Medulla oblongata (tissue), 1 donor: ENCODE data around the gene AP1M2.
"Not testable (repeated sequence)": the region's sequence is repeated elsewhere in the genome, so short reads cannot be mapped to it uniquely, and the experiment has no call there.

ENCODE experiments used
- DNase-seq: peaks from one replicate; pipeline ENCODE4 v3.0.0-alpha.2; 2015; ENCODE audit errors: extremely low spot score

AP1M2 gene

DNA sequence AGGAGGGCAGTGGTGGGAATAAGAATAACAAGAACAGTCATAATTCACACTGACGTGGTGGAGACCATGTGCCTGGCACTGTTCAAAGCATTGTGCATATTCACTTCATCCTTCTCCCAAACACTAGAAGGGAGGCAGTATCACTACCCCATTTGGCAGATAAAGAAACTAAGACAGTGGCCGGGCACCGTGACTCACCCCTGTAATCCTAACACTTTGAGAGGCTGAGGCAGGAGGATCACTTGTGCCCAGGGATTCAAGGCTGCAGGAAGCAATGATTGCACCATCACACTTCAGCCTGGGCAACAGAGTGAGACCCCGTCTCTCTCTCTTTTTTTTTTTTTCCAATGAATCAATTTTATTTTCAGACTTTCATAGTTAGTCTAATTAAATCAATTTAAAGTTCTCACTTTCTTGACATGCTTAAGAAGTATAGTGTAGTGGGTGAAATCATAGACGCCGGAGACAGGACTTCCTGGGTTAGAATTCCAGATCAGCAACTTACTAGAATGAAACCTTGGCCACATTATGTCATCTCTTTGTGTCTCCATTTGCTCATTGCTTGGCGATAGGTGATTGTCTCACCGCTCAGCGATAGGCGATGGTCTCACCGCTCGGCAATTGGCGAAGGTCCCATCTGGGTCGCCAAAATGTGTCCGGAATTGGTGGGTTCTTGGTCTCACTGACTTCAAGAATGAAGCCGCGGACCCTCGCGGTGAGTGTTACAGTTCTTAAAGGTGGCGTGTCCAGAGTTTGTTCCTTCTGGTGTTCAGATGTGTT lies 48.7 kb downstream of the AP1M2 start:
- DNase-seq, result no peak

GRCh38 chr19:10537668-10538067 lies 49.4 kb downstream of the AP1M2 start:
- no peak for DNase-seq

DNA sequence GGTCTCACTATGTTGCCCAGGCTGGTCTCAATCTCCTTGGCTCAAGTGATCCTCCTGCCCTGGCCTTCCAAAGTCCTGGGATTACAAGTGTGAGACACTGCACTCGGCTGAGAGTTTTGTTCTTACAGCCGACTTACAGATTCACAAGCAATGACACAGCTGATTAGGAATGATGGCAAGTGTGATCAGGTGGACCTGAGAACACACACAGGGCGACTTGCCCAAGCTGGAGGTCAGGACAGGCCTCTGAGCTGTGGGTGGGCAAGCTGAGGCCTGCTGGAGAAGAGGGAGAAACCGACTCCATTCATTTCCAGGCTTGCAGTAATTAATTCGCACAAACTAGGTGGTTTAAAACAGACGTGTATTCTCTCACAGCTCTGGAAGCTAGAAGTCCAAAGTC lies 51.5 kb downstream of the AP1M2 start:
- no peak for DNase-seq

DNA sequence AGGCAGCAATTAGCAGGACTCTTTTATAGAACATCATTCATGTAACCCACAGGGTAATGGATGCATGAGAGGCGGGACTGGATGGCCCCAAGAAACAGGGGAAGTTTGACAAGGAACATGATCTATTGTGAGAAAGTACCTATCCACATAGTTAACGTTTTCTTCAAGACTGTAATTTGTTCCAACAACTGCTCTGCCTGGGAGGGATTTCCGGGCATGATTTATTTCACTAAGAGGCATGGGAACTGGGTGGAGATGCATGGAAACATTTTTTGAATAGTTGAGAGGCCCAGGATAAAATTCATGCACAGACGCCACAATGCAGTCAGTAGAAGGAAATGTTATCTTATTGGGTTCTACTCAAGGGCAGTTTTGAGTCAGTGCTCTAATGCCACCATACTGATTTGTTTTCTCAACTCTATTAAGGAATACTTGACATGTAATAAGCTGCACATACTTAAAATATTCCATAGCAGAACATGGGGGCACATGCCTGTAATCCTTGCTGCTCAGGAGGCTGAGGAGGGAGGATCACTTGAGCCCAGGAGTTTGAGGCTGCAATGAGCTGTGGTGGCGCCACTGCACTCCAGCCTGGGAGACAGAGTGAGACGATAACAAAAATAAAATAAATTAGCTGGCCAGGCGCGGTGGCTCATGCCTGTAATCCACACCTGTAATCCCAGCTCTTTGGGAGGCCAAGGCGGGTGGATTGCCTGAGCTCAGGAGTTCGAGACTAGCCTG lies 53.3 kb downstream of the AP1M2 start:
- DNase-seq, result no peak

- DNase-seq, result no peak
Observed at GRCh38 chr19:10532457-10532856, 54.7 kb downstream of the AP1M2 start.

DNA sequence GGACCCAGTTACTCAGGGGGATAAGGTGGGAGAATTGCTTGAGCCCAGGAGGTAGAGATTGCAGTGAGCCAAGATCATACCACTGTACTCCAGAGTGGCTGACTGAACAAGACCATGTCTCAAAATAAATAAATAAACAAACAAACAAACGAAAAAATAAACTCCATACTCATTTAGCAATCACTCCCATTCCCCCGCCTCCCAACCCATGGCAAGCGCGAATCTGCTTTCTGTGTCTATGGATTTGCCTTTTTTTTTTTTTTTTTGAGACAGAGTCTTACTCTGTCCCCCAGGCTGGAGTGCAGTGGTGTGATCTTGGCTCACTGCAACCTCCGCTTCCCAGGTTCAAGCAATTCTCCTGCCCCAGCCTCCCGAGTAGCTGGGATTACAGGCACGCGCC lies 60.2 kb downstream of the AP1M2 start:
- not testable (repeated sequence) for DNase-seq

GRCh38 chr19:10525636-10526035 lies 61.5 kb downstream of the AP1M2 start:
- no peak for DNase-seq

GRCh38 chr19:10523135-10523636 lies 63.9 kb downstream of the AP1M2 start:
- DNase-seq, result no peak
